Measurements from ENCODE around the gene CCNL2. TPM values are rescaled to one million over a fixed set of nuclear protein-coding genes. Genes with fewer than 3 reads are reported as not detected.
A peak's percentile ranks its signal among the peaks of the same experiment; 100 is the strongest.

Gene CCNL2
- total and polyA plus RNA-seq, 4 donors = 46.4 to 170 (median 104) TPM

- peaks cover 31 to 66% (median 51%) of the 10 kb centered on the region in 4 donors for H3K4me1 ChIP-seq (ENCODE audit: control insufficient read depth in 4 of 4, insufficient read depth in 4 of 4, low read length in 3 of 4)
- peak overlapping the region; percentile 38 to 62 for H3K27ac ChIP-seq (ENCODE audit: low read depth in 1 of 2, low read length in 2 of 2)
- WGBS = 77% methylated on average over 45 of the region's 45 CpGs
- DNase-seq (ENCODE audit: low spot score) = no peak
- H3K36me3 ChIP-seq (ENCODE audit: control insufficient read depth in 4 of 4, insufficient read depth in 3 of 4, low read depth in 1 of 4, low read length in 3 of 4) = peaks cover 0 to 3% (median 0%) of the 10 kb centered on the region in 4 donors
- H3K4me3 ChIP-seq (ENCODE audit: low read depth in 1 of 3, low read length in 3 of 3) = peak overlapping the region in 2 of 3 donors; percentile 75 to 82
- no peaks in the 10 kb centered on the region for H3K9me3 ChIP-seq (ENCODE audit: control insufficient read depth in 4 of 4, low read length in 3 of 4)
- no peak overlapping the region for H3K9ac ChIP-seq (ENCODE audit: low read depth in 1 of 2, low read length in 2 of 2)
- no peak for TF ChIP-seq FOXA2 (IDR thresholded peaks at IDR 0.05)
- TF ChIP-seq RXRA (IDR thresholded peaks at IDR 0.05) = peak in 1 of 2 donors; percentile 22
- no peak for TF ChIP-seq RAD21 (IDR thresholded peaks at IDR 0.05)
- TF ChIP-seq HNF4A (conservative IDR thresholded peaks at IDR 0.05) = peak; percentile 73 to 77
- no peaks in the 10 kb centered on the region for H3K27me3 ChIP-seq (ENCODE audit: control insufficient read depth in 4 of 4, insufficient read depth in 4 of 4, low read length in 3 of 4)
Measured at GRCh38 chr1:1438531-1439381, 39.6 kb upstream of the CCNL2 start.

GRCh38 chr1:1437904-1438376, 38.8 kb upstream of the CCNL2 start:
- H3K27me3 ChIP-seq (ENCODE audit: control insufficient read depth in 4 of 4, insufficient read depth in 4 of 4, low read length in 3 of 4) = no peaks in the 10 kb centered on the region
- H3K9me3 ChIP-seq (ENCODE audit: control insufficient read depth in 4 of 4, low read length in 3 of 4) = no peaks in the 10 kb centered on the region
- peaks cover 32 to 73% (median 56%) of the 10 kb centered on the region in 4 donors for H3K4me1 ChIP-seq (ENCODE audit: control insufficient read depth in 4 of 4, insufficient read depth in 4 of 4, low read length in 3 of 4)
- no peak for DNase-seq (ENCODE audit: low spot score)
- peaks cover 0 to 3% (median 0%) of the 10 kb centered on the region in 4 donors for H3K36me3 ChIP-seq (ENCODE audit: control insufficient read depth in 4 of 4, insufficient read depth in 3 of 4, low read depth in 1 of 4, low read length in 3 of 4)
- no peak overlapping the region for H3K9ac ChIP-seq (ENCODE audit: low read depth in 1 of 2, low read length in 2 of 2)
- TF ChIP-seq HNF4A (conservative IDR thresholded peaks at IDR 0.05) (peak; percentile 52 to 57), RXRA (IDR thresholded peaks at IDR 0.05) (peak; percentile 66 to 75), ZBTB33 (IDR thresholded peaks at IDR 0.05) (no peak), FOXA2 (IDR thresholded peaks at IDR 0.05) (no peak), REST (IDR thresholded peaks at IDR 0.05) (peak; percentile 28), EGR1 (IDR thresholded peaks at IDR 0.05; ENCODE audit: low read depth in 2 of 2) (no peak), MAX (IDR thresholded peaks at IDR 0.05) (no peak), GABPA (IDR thresholded peaks at IDR 0.05 in 1 of 2, conservative IDR thresholded peaks at IDR 0.05 in 1 of 2) (peak in 1 of 2 donors; percentile 84), NR2F2 (IDR thresholded peaks at IDR 0.05) (no peak), YY1 (IDR thresholded peaks at IDR 0.05) (peak; percentile 48), ATF3 (IDR thresholded peaks at IDR 0.05) (no peak), JUND (IDR thresholded peaks at IDR 0.05) (no peak), RAD21 (IDR thresholded peaks at IDR 0.05) (peak; percentile 56 to 67), SP1 (IDR thresholded peaks at IDR 0.05) (peak; percentile 65), FOXA1 (IDR thresholded peaks at IDR 0.05) (no peak), CTCF (IDR thresholded peaks at IDR 0.05; ENCODE audit: low read depth, low read length, missing input control) (peak; percentile 36)
- WGBS = 30% methylated on average over 11 of the region's 11 CpGs
- peak overlapping the region; percentile 31 to 82 (median 75) for H3K4me3 ChIP-seq (ENCODE audit: low read depth in 1 of 3, low read length in 3 of 3)
- peak overlapping the region; percentile 38 to 62 for H3K27ac ChIP-seq (ENCODE audit: low read depth in 1 of 2, low read length in 2 of 2)
